HEK293 (cell line): ENCODE data around the gene ARHGAP26.

ENCODE experiments used
- CTCF ChIA-PET: fragments of 350-600 bp; formaldehyde crosslinking; extraction: SDS; loops from one replicate; lab custom pipeline; 2021; ENCODE audit warnings: antibody characterized with exemption; lab: Yijun Ruan, JAX
- POLR2A ChIA-PET: fragments of 300-600 bp; formaldehyde crosslinking; extraction: SDS; loops from one replicate; lab custom pipeline; 2020; ENCODE audit warnings: antibody characterized with exemption, inconsistent platforms; lab: Yijun Ruan, JAX
- H3K27ac ChIP-seq: fragments of 200-500 bp; sonication (Bioruptor generic); 2 replicates; pipeline ENCODE4 v1.5.1; 2014; ENCODE audit warnings: low read depth, low read length, control low read depth, inconsistent platforms; ENCODE audit errors: extremely low read depth
- H3K36me3 ChIP-seq, 2 experiments: fragments of 200-500 bp in 1 of 2; sonication (Bioruptor generic) in 1 of 2; 1 replicate in 1 of 2; 2 replicates in 1 of 2; pipeline ENCODE4 v1.5.1; 2014 to 2017; ENCODE audit warnings: inconsistent platforms in 2 of 2, low read length in 2 of 2; ENCODE audit not compliant: control insufficient read depth in 2 of 2, insufficient read depth in 1 of 2
- H3K4me1 ChIP-seq: fragments of 200-500 bp; sonication (Bioruptor generic); 2 replicates; pipeline ENCODE4 v1.5.1; 2014; ENCODE audit warnings: mild to moderate bottlenecking, low read length, inconsistent platforms; ENCODE audit not compliant: control insufficient read depth, insufficient read depth
- H3K4me3 ChIP-seq: 2 replicates; pipeline ENCODE4 v1.5.1; 2011; ENCODE audit warnings: low read depth, mild to moderate bottlenecking, control low read depth, low read length, moderate library complexity
- H3K9me3 ChIP-seq: fragments of 200-500 bp; sonication (Bioruptor generic); 2 replicates; pipeline ENCODE4 v1.5.1; 2014; ENCODE audit warnings: low read depth, low read length, inconsistent platforms; ENCODE audit not compliant: control insufficient read depth, insufficient read depth
- EGR2 ChIP-seq: fragments of 450-650 bp; formaldehyde crosslinking; IDR thresholded peaks from 2 replicates; pipeline ENCODE4 v1.5.1; 2016; ENCODE audit warnings: low read depth, missing biosample characterization, missing genetic modification characterization
- GLI2 ChIP-seq: fragments of 450-650 bp; formaldehyde crosslinking; IDR thresholded peaks from 2 replicates; pipeline ENCODE4; 2017; ENCODE audit warnings: missing biosample characterization, missing genetic modification characterization, low read depth, borderline replicate concordance
- MZF1 ChIP-seq: fragments of 450-650 bp; formaldehyde crosslinking; IDR thresholded peaks from 2 replicates; pipeline ENCODE4 v1.5.1; 2017; ENCODE audit warnings: missing biosample characterization, missing genetic modification characterization, borderline replicate concordance
- ZBTB1 ChIP-seq: fragments of 450-650 bp; formaldehyde crosslinking; IDR thresholded peaks from 2 replicates; pipeline ENCODE4 v1.5.1; 2016; ENCODE audit warnings: missing biosample characterization, missing genetic modification characterization
- ZBTB17 ChIP-seq: fragments of 450-650 bp; formaldehyde crosslinking; IDR thresholded peaks from 2 replicates; pipeline ENCODE4 v1.5.1; 2016; ENCODE audit warnings: missing biosample characterization, missing genetic modification characterization
- ZNF133 ChIP-seq: fragments of 450-650 bp; formaldehyde crosslinking; IDR thresholded peaks from 2 replicates; pipeline ENCODE4 v1.5.1; 2016; ENCODE audit warnings: missing biosample characterization, missing genetic modification characterization
- ZNF19 ChIP-seq: fragments of 450-650 bp; formaldehyde crosslinking; IDR thresholded peaks from 2 replicates; pipeline ENCODE4; 2016; ENCODE audit warnings: missing biosample characterization, missing genetic modification characterization, low read depth
- ZNF37A ChIP-seq: fragments of 450-650 bp; IDR thresholded peaks from 2 replicates; pipeline ENCODE4 v1.5.1; 2018; ENCODE audit warnings: missing biosample characterization, missing genetic modification characterization
- ZNF473 ChIP-seq: fragments of 450-650 bp; formaldehyde crosslinking; IDR thresholded peaks from 2 replicates; pipeline ENCODE4 v1.5.1; 2017; ENCODE audit warnings: missing biosample characterization, missing genetic modification characterization
- ZNF510 ChIP-seq: fragments of 450-650 bp; formaldehyde crosslinking; IDR thresholded peaks from 2 replicates; pipeline ENCODE4 v1.5.1; 2018; ENCODE audit warnings: mild to moderate bottlenecking, missing genetic modification characterization, missing biosample characterization; ENCODE audit not compliant: insufficient replicate concordance
- ZNF785 ChIP-seq: fragments of 450-650 bp; formaldehyde crosslinking; IDR thresholded peaks from 2 replicates; pipeline ENCODE4 v1.5.1; 2016; ENCODE audit warnings: missing biosample characterization, missing genetic modification characterization
- ZSCAN30 ChIP-seq: fragments of 450-650 bp; IDR thresholded peaks from 2 replicates; pipeline ENCODE4 v1.5.1; 2018; ENCODE audit warnings: missing biosample characterization, mild to moderate bottlenecking, missing genetic modification characterization, moderate library complexity
- TF ChIP-seq, protein P1 (sequence below): fragments of 450-650 bp; formaldehyde crosslinking; IDR thresholded peaks from 2 replicates; pipeline ENCODE4 v1.5.1; 2016; ENCODE audit warnings: missing biosample characterization, missing genetic modification characterization
- TF ChIP-seq, protein P2 (sequence below): fragments of 450-650 bp; formaldehyde crosslinking; IDR thresholded peaks from 2 replicates; pipeline ENCODE4 v1.5.1; 2016; ENCODE audit warnings: missing biosample characterization, missing genetic modification characterization

The ARHGAP26 gene

DNA sequence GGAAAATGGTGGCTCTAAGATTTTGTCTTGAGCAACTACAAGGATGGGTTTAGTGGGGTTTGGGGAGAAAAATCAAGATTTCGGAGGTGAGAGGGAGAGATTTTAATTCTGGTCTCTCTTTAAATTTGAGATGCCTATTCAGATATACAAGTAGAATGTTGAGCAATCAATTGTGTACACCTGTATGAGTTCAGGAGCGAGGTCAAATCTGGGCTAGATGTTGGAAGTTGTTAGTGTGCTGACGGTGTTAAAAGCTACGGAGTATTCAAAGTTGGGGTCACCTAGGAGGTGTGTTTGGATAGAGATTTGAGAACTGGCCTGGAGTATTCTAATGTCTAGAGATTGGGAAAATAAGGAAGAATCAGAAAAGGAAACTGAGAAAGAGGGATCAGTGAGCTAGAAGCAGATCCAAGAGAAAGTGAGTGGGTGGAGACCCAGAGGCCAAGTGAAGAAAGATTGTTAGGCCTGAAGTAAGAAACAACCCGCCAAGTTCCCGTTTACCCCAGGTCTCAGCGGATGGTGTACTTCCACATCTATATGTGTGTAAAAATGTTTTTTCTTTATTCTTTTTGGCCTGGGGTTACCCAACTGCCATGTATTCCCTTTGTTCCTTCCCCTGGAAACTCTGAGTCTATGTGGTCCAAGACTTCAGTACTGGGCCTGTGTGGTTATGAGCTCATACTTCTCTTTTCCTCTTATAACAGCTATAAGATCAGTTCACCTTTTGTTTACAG is 11.9 kb upstream of the ARHGAP26 start:
- ChIA-PET POLR2A (no interaction called here), CTCF (no interaction called here)
- TF ChIP-seq ZBTB17 (tag by site-specific recombination) (0 out of 2 replicates have a peak, but pooled peaks have one; percentile 29), ZNF133 (tag by site-specific recombination) (no peak), MZF1 (no peak), ZNF19 (tag by site-specific recombination) (no peak)
- TF ChIP-seq, protein P1, sequence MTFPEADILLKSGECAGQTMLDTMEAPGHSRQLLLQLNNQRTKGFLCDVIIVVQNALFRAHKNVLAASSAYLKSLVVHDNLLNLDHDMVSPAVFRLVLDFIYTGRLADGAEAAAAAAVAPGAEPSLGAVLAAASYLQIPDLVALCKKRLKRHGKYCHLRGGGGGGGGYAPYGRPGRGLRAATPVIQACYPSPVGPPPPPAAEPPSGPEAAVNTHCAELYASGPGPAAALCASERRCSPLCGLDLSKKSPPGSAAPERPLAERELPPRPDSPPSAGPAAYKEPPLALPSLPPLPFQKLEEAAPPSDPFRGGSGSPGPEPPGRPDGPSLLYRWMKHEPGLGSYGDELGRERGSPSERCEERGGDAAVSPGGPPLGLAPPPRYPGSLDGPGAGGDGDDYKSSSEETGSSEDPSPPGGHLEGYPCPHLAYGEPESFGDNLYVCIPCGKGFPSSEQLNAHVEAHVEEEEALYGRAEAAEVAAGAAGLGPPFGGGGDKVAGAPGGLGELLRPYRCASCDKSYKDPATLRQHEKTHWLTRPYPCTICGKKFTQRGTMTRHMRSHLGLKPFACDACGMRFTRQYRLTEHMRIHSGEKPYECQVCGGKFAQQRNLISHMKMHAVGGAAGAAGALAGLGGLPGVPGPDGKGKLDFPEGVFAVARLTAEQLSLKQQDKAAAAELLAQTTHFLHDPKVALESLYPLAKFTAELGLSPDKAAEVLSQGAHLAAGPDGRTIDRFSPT, result no peak
- Histone ChIP-seq H3K36me3 (no peaks in the 10 kb centered on the region), H3K27ac (no peak overlapping the region), H3K4me3 (no peak overlapping the region), H3K9me3 (no peaks in the 10 kb centered on the region), H3K4me1 (peaks cover 9% of the 10 kb centered on the region)

DNA sequence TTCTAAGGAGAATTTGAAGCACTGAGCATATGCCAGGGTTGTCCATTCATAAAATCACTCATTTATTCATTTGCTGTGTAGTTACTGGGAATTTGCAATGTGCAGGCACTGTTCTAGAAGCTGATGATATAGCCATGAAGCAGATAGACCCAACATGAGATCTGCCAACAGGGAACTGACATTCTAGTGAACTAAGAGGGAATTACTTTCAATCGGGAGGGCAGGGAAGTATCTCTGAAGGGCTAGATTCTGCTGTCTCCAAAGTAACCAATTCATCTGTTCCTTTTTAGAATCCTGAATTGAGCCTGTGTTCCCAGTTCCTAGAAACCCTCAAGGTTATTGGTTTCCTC is 11.4 kb upstream of the ARHGAP26 start:
- no peak for TF ChIP-seq ZNF785 (tag by site-specific recombination)
- no peaks in the 10 kb centered on the region for H3K9me3 ChIP-seq
- ChIA-PET CTCF (no interaction called here), POLR2A (no interaction called here)
- H3K4me1 ChIP-seq, result peaks cover 9% of the 10 kb centered on the region
- H3K36me3 ChIP-seq, result no peaks in the 10 kb centered on the region
- no peak overlapping the region for H3K27ac ChIP-seq
- H3K4me3 ChIP-seq, result no peak overlapping the region

DNA sequence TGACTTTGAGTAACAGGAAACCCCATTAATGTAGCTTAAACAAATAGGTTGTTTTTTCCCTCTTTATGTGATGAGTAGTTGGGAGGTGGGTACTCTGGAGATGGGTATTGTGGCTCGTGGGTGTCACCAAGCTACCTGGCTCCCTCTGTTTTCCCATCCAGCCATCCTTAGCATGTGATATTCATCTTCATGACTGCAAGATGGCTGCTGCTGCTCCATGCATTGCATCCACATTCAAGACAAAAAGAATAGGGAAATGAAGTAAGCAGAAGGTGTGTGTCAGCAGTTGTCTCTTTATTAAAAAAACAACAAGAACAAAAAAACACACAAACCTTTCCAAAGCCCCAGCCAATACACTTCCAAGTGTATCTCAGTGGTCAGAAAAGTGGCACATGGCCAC is 6.5 kb upstream of the ARHGAP26 start:
- Histone ChIP-seq H3K9me3 (no peaks in the 10 kb centered on the region), H3K36me3 (no peaks in the 10 kb centered on the region), H3K27ac (no peak overlapping the region), H3K4me1 (no peaks in the 10 kb centered on the region), H3K4me3 (no peak overlapping the region)
- CTCF ChIA-PET, result interaction anchor here (0.6 to 1.3 kb wide), 5 partner anchors 15 to 1568 kb away, joined by 3 to 6 read pairs (median 3); no protein-coding TSS in a partner anchor
- no peak for TF ChIP-seq GLI2 (tag by site-specific recombination)
- TF ChIP-seq, protein P2, sequence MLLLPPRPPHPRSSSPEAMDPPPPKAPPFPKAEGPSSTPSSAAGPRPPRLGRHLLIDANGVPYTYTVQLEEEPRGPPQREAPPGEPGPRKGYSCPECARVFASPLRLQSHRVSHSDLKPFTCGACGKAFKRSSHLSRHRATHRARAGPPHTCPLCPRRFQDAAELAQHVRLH (tag by site-specific recombination), result peak; percentile 20; the same call in 1 of the 2 replicates
- POLR2A ChIA-PET, result no interaction called here

DNA sequence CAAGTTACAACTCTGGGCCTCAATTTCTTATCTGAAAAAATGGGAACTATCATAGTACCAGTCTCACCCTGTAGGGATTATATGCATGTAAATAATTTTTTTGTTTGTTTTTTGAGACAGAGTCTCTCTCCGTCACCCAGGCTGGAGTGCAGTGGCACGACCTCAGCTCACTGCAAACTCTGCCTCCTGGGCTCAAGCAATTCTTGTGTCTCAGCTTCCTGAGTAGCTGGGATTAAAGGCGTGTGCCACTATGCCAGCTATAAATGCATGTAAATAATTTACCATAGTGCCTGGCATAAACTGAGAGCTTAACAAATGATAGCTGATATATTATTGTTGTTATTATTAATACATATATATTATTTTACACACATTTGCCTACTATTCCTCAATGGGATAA is 3.0 kb upstream of the ARHGAP26 start:
- ChIA-PET POLR2A (no interaction called here), CTCF (interaction anchor here (0.6 to 4.5 kb wide), 6 partner anchors 19 to 1439 kb away, joined by 3 to 23 read pairs (median 6); no protein-coding TSS in a partner anchor)
- Histone ChIP-seq H3K9me3 (no peaks in the 10 kb centered on the region), H3K4me3 (no peak overlapping the region), H3K27ac (no peak overlapping the region), H3K4me1 (0 out of 2 replicates have a peak, but pooled peaks cover 4% of the 10 kb centered on the region), H3K36me3 (no peaks in the 10 kb centered on the region)
- TF ChIP-seq EGR2 (tag by site-specific recombination) (no peak), ZNF510 (no peak), ZBTB1 (tag by site-specific recombination) (no peak), ZNF473 (tag by site-specific recombination) (no peak), ZSCAN30 (no peak), ZNF37A (tag by site-specific recombination) (no peak)
